ENCODE results near the gene MYO5A.

- TF ChIP-seq CTCF (IDR thresholded peaks at IDR 0.05), result no peak
- TF ChIP-seq POLR2A (IDR thresholded peaks at IDR 0.05), result no peak
- no peak for TF ChIP-seq POLR2AphosphoS5 (IDR thresholded peaks at IDR 0.05)
- no peak for TF ChIP-seq EP300 (IDR thresholded peaks at IDR 0.05; ENCODE audit: low read depth)
These were observed 753 bp upstream of the MYO5A start for GRCh38 chr15:52529341-52529924.

Measured in transverse colon (tissue), 4 donors.